Adrenal gland (tissue), 19 donors: ENCODE measurements around the gene TTC23L. TPM values are rescaled to one million over a fixed set of nuclear protein-coding genes. Genes with fewer than 3 reads are reported as not detected.

Experiments used
- DNase-seq, 7 donors: peaks; one replicate each; pipeline ENCODE4 v3.0.0-alpha.2; 2019 to 2020
- H3K27ac ChIP-seq, 5 donors: fragments of 200-600 bp; sonication (generic) in 4 of 5; 1 replicate in 3 of 5; 2 replicates in 2 of 5; pipeline versions ENCODE4 v1.5.1 to v1.8.0; 2016 to 2020; ENCODE audit warnings: mild to moderate bottlenecking in 1 of 5
- H3K27me3 ChIP-seq: fragments of 200-600 bp; 2 replicates; pipeline ENCODE4 v1.8.0; 2021
- H3K36me3 ChIP-seq, 2 donors: fragments of 200-600 bp; replicated peaks in 1 of 2; 1 replicate in 1 of 2; 2 replicates in 1 of 2; pipeline versions ENCODE4 v1.5.1 to v1.8.0; 2018 to 2022
- H3K4me1 ChIP-seq, 2 donors: fragments of 200-600 bp; replicated peaks in 1 of 2; 1 replicate in 1 of 2; 2 replicates in 1 of 2; pipeline versions ENCODE4 v1.5.1 to v1.8.0; 2018 to 2021
- H3K4me3 ChIP-seq, 4 donors: fragments of 200-600 bp; sonication (generic) in 3 of 4; one replicate each; pipeline ENCODE4 v1.5.1; 2016 to 2018
- H3K9me3 ChIP-seq, 3 donors: fragments of 200-600 bp; sonication (generic) in 1 of 3; replicated peaks in 1 of 3; 1 replicate in 2 of 3; 2 replicates in 1 of 3; pipeline versions ENCODE4 v1.5.1 to v1.8.0; 2016 to 2021
- CTCF ChIP-seq, 6 experiments: fragments of 450-650 bp in 4 of 6; fragments of 200-600 bp in 2 of 6; sonication (generic) in 1 of 6; IDR thresholded peaks; 1 replicate in 5 of 6; 2 replicates in 1 of 6; pipeline versions ENCODE4 v1.5.1 to v1.8.0; 2016 to 2021; ENCODE audit warnings: antibody characterized with exemption in 6 of 6, mild to moderate bottlenecking in 2 of 6, moderate library complexity in 1 of 6
- POLR2A ChIP-seq, 2 donors: fragments of 450-650 bp; IDR thresholded peaks; one replicate each; pipeline ENCODE4 v1.6.1; 2017; ENCODE audit warnings: antibody characterized with exemption in 2 of 2, mild to moderate bottlenecking in 2 of 2, moderate library complexity in 1 of 2
- WGBS, 4 donors: extraction: QIAGEN DNeasy Blood & Tissue Kit in 2 of 4; methylation state at CpG; one replicate each; pipeline versions ENCODE4 v1.1.5 to v1.1.7; 2013 to 2017; 5-methylcytosine and 5-hydroxymethylcytosine counted together
- intact Hi-C, 2 donors: fragments of 100-400 bp; cut with DNase I; formaldehyde crosslinking; loops; one replicate each; pipeline versions ENCODE4 v1.14.1 to v1.15.0; 2022 to 2023
- long read RNA-seq, 10 donors: library from polyadenylated mRNA in 3 of 10; unstranded in 2 of 10; stranded (forward) in 1 of 10; transcript quantifications; one replicate each; pipeline ENCODE4 v2.0.0 and lab custom pipeline, GENCODE V29; 2021 to 2026
- polyA plus RNA-seq, 3 donors: library from polyadenylated mRNA; stranded (reverse); fragments of 200-250 nt in 2 of 3; fragments of 350-450 nt in 1 of 3; fragmentation: Illumina TruSeq in 1 of 3; extraction: RNeasy Lipid Tissue Mini Kit (QIAGEN cat#74804) in 1 of 3; gene quantifications; one replicate each; pipeline ENCODE4 v1.2.3, GENCODE V29; 2013 to 2014
- total RNA-seq, 9 donors: library from RNA; depleted of rRNA in 4 of 9; stranded (reverse); fragments of >200 nt in 4 of 9; fragments of 120-200 nt in 1 of 9; fragmentation: NEBNext Ultra II Directional in 1 of 9; extraction: Animal tissue kit (Norgen Biotek cat#: 25700) in 1 of 9; gene quantifications; one replicate each; pipeline versions ENCODE4 v1.1.0 to v1.2.4, GENCODE V29; 2013 to 2023
- donor health status: healthy with polysubstance abuse.
- donor health status: Bipolar disorder and iron deficiency.
- donor health status: DM: yes; HTN: yes; CAD: no.
- donor health status: DM: no; HTN: no; CAD: no.
- donor health status: DM: no; HTN: no; CAD: no.
- donor health status: DM: yes; HTN: yes; CAD: no.

Gene TTC23L
- total RNA-seq (1 to 10 TPM in 6 of 9 donors, under 1 TPM in 1, not detected in 2; 0.83 to 4.8 (median 3.4) TPM), polyA plus RNA-seq (1 to 10 TPM in 2 of 3 donors, under 1 TPM in 1; 0.40 to 4.8 (median 1.0) TPM)
- long read RNA-seq, donor 1, partial matches to known transcripts, result 32 of 48 reads
- long read RNA-seq, donor 1, other reads (novel, unspliced or antisense), result 15 of 48 reads
- long read RNA-seq, donor 2, partial matches to known transcripts, result 11 of 20 reads
- long read RNA-seq, donor 2, other reads (novel, unspliced or antisense), result 8 of 20 reads
- long read RNA-seq, donor 3, partial matches to known transcripts, result 11 of 18 reads
- long read RNA-seq, donor 3, other reads (novel, unspliced or antisense), result 7 of 18 reads
- long read RNA-seq, donor 4, result 0 reads
- long read RNA-seq, donor 5, partial matches to known transcripts, result 0 of 3 reads
- long read RNA-seq, donor 5, other reads (novel, unspliced or antisense), result 1 of 3 reads
- long read RNA-seq, donor 6, result 0 reads
- long read RNA-seq, donor 7, partial matches to known transcripts, result 5 of 6 reads
- long read RNA-seq, donor 7, other reads (novel, unspliced or antisense), result 0 of 6 reads
- long read RNA-seq, donor 8, partial matches to known transcripts, result 44 of 44 reads
- long read RNA-seq, donor 8, other reads (novel, unspliced or antisense), result 0 of 44 reads
- long read RNA-seq, donor 9, partial matches to known transcripts, result 22 of 23 reads
- long read RNA-seq, donor 9, other reads (novel, unspliced or antisense), result 0 of 23 reads
- long read RNA-seq, donor 10, partial matches to known transcripts, result 20 of 37 reads
- long read RNA-seq, donor 10, other reads (novel, unspliced or antisense), result 17 of 37 reads

- TF ChIP-seq POLR2A (IDR thresholded peaks at IDR 0.05) (peak; percentile 86 to 94), CTCF (IDR thresholded peaks at IDR 0.05) (no peak)
- Histone ChIP-seq H3K4me3 (peak within 1 kb of the TSS; percentile 11 to 66 (median 37)), H3K27ac (peak within 1 kb of the TSS; percentile 34 to 88 (median 75)), H3K27me3 (no peaks in the 10 kb centered on the region), H3K4me1 (peaks cover 0 to 16% of the 10 kb centered on the region in 2 donors), H3K36me3 (no peaks in the 10 kb centered on the region), H3K9me3 (no peaks in the 10 kb centered on the region)
- 1 to 5% (median 1%) methylated on average over 31 to 73 of the region's 73 CpGs for WGBS, 4 donors
- peak; percentile 93 to 98 (median 96) for DNase-seq
- intact Hi-C loops, result no loop called here
These were observed at the start of gene TTC23L for GRCh38 chr5:34838785-34839714. TSS of gene TTC23L (plus strand) at chr5:34839164. CDS start at chr5:34840672, 1,508 bp downstream.

GRCh38 chr5:34789639-34790038 lies 49.3 kb upstream of the TTC23L start:
- intact Hi-C loops, result no loop called here
- Histone ChIP-seq H3K4me3 (no peak overlapping the region), H3K4me1 (peaks cover 13 to 22% of the 10 kb centered on the region in 2 donors), H3K27ac (peak overlapping the region in 3 of 5 donors; percentile 50 to 69 (median 58)), H3K27me3 (no peaks in the 10 kb centered on the region), H3K9me3 (no peaks in the 10 kb centered on the region), H3K36me3 (no peaks in the 10 kb centered on the region)
- no peak for DNase-seq
- 89 to 96% (median 93%) methylated on average over 2 of the region's 2 CpGs for WGBS, 4 donors
- TF ChIP-seq POLR2A (IDR thresholded peaks at IDR 0.05), result no peak
- TF ChIP-seq CTCF (IDR thresholded peaks at IDR 0.05), result no peak

- Histone ChIP-seq H3K36me3 (no peaks in the 10 kb centered on the region), H3K4me1 (peaks cover 13 to 22% of the 10 kb centered on the region in 2 donors), H3K9me3 (no peaks in the 10 kb centered on the region), H3K27ac (no peak overlapping the region), H3K27me3 (no peaks in the 10 kb centered on the region), H3K4me3 (no peak overlapping the region)
- WGBS, 4 donors, result 55 to 64% (median 59%) methylated on average over 1 of the region's 1 CpG
- DNase-seq, result no peak
- TF ChIP-seq POLR2A (IDR thresholded peaks at IDR 0.05), result no peak
- TF ChIP-seq CTCF (IDR thresholded peaks at IDR 0.05), result no peak
- intact Hi-C loops, result no loop called here
These were observed 48.9 kb upstream of the TTC23L start for GRCh38 chr5:34790069-34790468.
